Smooth muscle cell (in vitro differentiated cells): Measurements from ENCODE around the gene MMP11. TPM values are rescaled to one million over a fixed set of nuclear protein-coding genes. Genes with fewer than 3 reads are reported as not detected.

Experiments used
- DNase-seq: peaks from one replicate; lab custom pipeline; 2025; ENCODE audit not compliant: unreplicated experiment; lab: John Stamatoyannopoulos, UW
- H2AFZ ChIP-seq: fragments of 200-600 bp; sonication (generic); 2 replicates; pipeline ENCODE4 v1.6.0; 2016; ENCODE audit warnings: antibody characterized with exemption, low read depth, mild to moderate bottlenecking
- H3F3A ChIP-seq: fragments of 200-600 bp; sonication (generic); 2 replicates; pipeline ENCODE4 v1.6.0; 2017; ENCODE audit warnings: antibody characterized with exemption, low read depth
- H3K27ac ChIP-seq: fragments of 200-600 bp; sonication (generic); 2 replicates; pipeline ENCODE4 v1.5.1; 2016; ENCODE audit warnings: low read depth, mild to moderate bottlenecking
- H3K27me3 ChIP-seq: fragments of 200-600 bp; sonication (generic); 2 replicates; pipeline ENCODE4 v1.6.1; 2016; ENCODE audit warnings: low read depth, mild to moderate bottlenecking
- H3K36me3 ChIP-seq: fragments of 200-600 bp; sonication (generic); 2 replicates; pipeline ENCODE4 v1.5.1; 2016; ENCODE audit warnings: low read depth
- H3K4me1 ChIP-seq: fragments of 200-600 bp; sonication (generic); 2 replicates; pipeline ENCODE4 v1.5.1; 2016; ENCODE audit warnings: low read depth
- H3K4me2 ChIP-seq: fragments of 200-600 bp; sonication (generic); 2 replicates; pipeline ENCODE4 v1.6.0; 2016; ENCODE audit warnings: mild to moderate bottlenecking
- H3K4me3 ChIP-seq: fragments of 200-600 bp; sonication (generic); 2 replicates; pipeline ENCODE4 v1.5.1; 2016; ENCODE audit warnings: mild to moderate bottlenecking
- H3K79me2 ChIP-seq: fragments of 200-600 bp; sonication (generic); 2 replicates; pipeline ENCODE4 v1.6.0; 2016; ENCODE audit warnings: low read depth, mild to moderate bottlenecking
- H3K9ac ChIP-seq: fragments of 200-600 bp; sonication (generic); 2 replicates; pipeline ENCODE4 v1.6.0; 2016; ENCODE audit warnings: low read depth
- H3K9me3 ChIP-seq: fragments of 200-600 bp; sonication (generic); replicated peaks from 2 replicates; pipeline ENCODE4 v1.5.1; 2016; ENCODE audit warnings: low read depth
- H4K20me1 ChIP-seq: fragments of 200-600 bp; sonication (generic); 2 replicates; pipeline ENCODE4 v1.6.0; 2016; ENCODE audit warnings: low read depth
- WGBS: methylation state at CpG from one replicate; pipeline ENCODE4 v1.1.7; 2016; ENCODE audit warnings: low lambda C conversion rate; 5-methylcytosine and 5-hydroxymethylcytosine counted together
- polyA plus RNA-seq: library from polyadenylated mRNA; unstranded; fragments of >200 nt; fragmentation: Nextera tagmentation; extraction: Ambion mirVana; gene quantifications from 2 replicates; pipeline ENCODE4 v1.2.1, GENCODE V29; 2016
- total RNA-seq: library from RNA; depleted of rRNA; stranded (reverse); fragments of >200 nt; gene quantifications from 2 replicates; pipeline ENCODE4 v1.2.3, GENCODE V29; 2014
- TF ChIP-seq, protein P1 (sequence below): fragments of 200-600 bp; sonication (generic); IDR thresholded peaks from 2 replicates; pipeline ENCODE4 v1.5.1; 2017; ENCODE audit warnings: borderline replicate concordance, mild to moderate bottlenecking, antibody characterized with exemption; ENCODE audit not compliant: insufficient read depth, poor library complexity, severe bottlenecking

The MMP11 gene
- total and polyA plus RNA-seq, 2 experiments from 2014 or later, result 10.9 to 30.6 TPM

DNA sequence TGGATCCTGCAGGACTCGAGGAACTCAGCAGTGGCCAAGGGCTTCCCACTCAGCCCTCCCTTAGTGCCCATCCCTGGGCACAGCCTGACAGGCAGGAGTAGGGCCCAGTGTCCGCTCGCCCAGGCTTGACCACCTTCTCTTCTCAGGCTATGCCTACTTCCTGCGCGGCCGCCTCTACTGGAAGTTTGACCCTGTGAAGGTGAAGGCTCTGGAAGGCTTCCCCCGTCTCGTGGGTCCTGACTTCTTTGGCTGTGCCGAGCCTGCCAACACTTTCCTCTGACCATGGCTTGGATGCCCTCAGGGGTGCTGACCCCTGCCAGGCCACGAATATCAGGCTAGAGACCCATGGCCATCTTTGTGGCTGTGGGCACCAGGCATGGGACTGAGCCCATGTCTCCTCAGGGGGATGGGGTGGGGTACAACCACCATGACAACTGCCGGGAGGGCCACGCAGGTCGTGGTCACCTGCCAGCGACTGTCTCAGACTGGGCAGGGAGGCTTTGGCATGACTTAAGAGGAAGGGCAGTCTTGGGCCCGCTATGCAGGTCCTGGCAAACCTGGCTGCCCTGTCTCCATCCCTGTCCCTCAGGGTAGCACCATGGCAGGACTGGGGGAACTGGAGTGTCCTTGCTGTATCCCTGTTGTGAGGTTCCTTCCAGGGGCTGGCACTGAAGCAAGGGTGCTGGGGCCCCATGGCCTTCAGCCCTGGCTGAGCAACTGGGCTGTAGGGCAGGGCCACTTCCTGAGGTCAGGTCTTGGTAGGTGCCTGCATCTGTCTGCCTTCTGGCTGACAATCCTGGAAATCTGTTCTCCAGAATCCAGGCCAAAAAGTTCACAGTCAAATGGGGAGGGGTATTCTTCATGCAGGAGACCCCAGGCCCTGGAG, 10.9 kb downstream of the MMP11 start:
- no peaks in the 10 kb centered on the region for H3F3A ChIP-seq
- H3K4me2 ChIP-seq, result peak overlapping the region; percentile 9
- H3K9ac ChIP-seq, result no peak overlapping the region

DNA sequence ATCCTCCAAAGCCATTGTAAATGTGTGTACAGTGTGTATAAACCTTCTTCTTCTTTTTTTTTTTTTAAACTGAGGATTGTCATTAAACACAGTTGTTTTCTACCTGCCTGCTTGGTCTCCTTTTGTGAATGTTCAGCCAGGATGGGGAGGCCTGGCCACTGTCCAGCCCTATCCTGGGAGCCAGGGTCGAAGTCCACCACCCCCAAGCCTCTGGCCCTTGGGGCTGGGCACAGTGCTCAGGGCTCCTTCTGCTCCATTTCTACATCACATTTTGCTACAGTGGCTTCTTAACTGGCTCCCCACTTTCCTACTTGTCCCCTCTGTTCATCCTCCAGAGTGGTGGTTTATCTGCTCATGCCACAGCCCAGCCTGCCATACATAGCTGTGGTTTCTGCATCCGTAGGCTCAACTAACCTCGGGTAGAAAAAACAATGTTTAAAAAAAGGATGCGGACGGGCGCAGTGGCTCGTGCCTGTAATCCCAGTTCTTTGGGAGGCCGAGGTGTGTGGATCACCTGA, 11.6 kb downstream of the MMP11 start:
- TF ChIP-seq, protein P1, sequence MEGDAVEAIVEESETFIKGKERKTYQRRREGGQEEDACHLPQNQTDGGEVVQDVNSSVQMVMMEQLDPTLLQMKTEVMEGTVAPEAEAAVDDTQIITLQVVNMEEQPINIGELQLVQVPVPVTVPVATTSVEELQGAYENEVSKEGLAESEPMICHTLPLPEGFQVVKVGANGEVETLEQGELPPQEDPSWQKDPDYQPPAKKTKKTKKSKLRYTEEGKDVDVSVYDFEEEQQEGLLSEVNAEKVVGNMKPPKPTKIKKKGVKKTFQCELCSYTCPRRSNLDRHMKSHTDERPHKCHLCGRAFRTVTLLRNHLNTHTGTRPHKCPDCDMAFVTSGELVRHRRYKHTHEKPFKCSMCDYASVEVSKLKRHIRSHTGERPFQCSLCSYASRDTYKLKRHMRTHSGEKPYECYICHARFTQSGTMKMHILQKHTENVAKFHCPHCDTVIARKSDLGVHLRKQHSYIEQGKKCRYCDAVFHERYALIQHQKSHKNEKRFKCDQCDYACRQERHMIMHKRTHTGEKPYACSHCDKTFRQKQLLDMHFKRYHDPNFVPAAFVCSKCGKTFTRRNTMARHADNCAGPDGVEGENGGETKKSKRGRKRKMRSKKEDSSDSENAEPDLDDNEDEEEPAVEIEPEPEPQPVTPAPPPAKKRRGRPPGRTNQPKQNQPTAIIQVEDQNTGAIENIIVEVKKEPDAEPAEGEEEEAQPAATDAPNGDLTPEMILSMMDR, result no peak
- H3K27ac ChIP-seq, result no peak overlapping the region
- H3K4me1 ChIP-seq, result peaks cover 13% of the 10 kb centered on the region
- H3F3A ChIP-seq, result no peaks in the 10 kb centered on the region
- WGBS, result 46% methylated on average over 8 of the region's 8 CpGs
- no peak overlapping the region for H2AFZ ChIP-seq
- H3K4me3 ChIP-seq, result no peak overlapping the region
- peaks cover 20% of the 10 kb centered on the region for H4K20me1 ChIP-seq
- DNase-seq, result no peak
- no peaks in the 10 kb centered on the region for H3K36me3 ChIP-seq
- peak overlapping the region; percentile 9 for H3K4me2 ChIP-seq
- no peaks in the 10 kb centered on the region for H3K27me3 ChIP-seq
- H3K9ac ChIP-seq, result no peak overlapping the region
- H3K9me3 ChIP-seq, result no peaks in the 10 kb centered on the region
- peaks cover 20% of the 10 kb centered on the region for H3K79me2 ChIP-seq

More for the DNA sequence above, 10.9 kb downstream of the MMP11 start:
- TF ChIP-seq, protein P1, result no peak
- H3K9me3 ChIP-seq, result no peaks in the 10 kb centered on the region
- H3K4me1 ChIP-seq, result peaks cover 13% of the 10 kb centered on the region
- no peak overlapping the region for H3K4me3 ChIP-seq
- no peaks in the 10 kb centered on the region for H3K27me3 ChIP-seq
- WGBS, result 91% methylated on average over 14 of the region's 15 CpGs
- no peak overlapping the region for H3K27ac ChIP-seq
- H3K79me2 ChIP-seq, result peaks cover 12% of the 10 kb centered on the region
- no peak overlapping the region for H2AFZ ChIP-seq
- no peak for DNase-seq
- H4K20me1 ChIP-seq, result peaks cover 13% of the 10 kb centered on the region
- H3K36me3 ChIP-seq, result no peaks in the 10 kb centered on the region

DNA sequence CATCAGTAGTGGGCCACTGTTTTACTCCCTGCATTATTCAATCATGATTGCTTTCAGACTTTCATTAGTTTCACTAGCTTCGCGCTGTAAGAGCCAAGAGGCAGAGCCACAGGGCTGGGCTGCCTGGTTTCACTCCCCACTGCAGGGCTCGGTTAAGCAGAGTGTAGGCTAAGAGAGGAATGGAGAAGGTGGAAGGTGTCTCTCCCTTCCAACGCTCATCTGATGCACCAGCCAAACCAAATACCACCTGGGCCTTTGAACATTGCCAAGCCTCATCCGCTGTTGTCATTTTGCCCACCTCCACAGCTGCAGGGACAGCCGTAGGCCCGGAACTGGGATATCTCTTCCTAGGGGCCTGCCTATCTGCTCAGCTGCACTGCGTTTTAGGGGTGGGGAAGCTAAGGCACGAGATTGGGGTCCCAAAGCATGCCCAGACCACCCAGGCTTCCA, 13.6 kb downstream of the MMP11 start:
- H3K36me3 ChIP-seq, result no peaks in the 10 kb centered on the region
- no peak for DNase-seq
- peak overlapping the region; percentile 98 for H3K27ac ChIP-seq
- peaks cover 13% of the 10 kb centered on the region for H3K4me1 ChIP-seq
- TF ChIP-seq, protein P1, result no peak
- H3K27me3 ChIP-seq, result no peaks in the 10 kb centered on the region
- H3K79me2 ChIP-seq, result peaks cover 40% of the 10 kb centered on the region
- no peaks in the 10 kb centered on the region for H3K9me3 ChIP-seq
- peak overlapping the region; percentile 93 for H2AFZ ChIP-seq
- H3K4me3 ChIP-seq, result peak overlapping the region; percentile 97
- H3K9ac ChIP-seq, result peak overlapping the region; percentile 100
- WGBS, result 78% methylated on average over 9 of the region's 9 CpGs
- peak overlapping the region; percentile 85 for H3K4me2 ChIP-seq
- H4K20me1 ChIP-seq, result peaks cover 40% of the 10 kb centered on the region
- no peaks in the 10 kb centered on the region for H3F3A ChIP-seq
